Measurements from ENCODE around the gene CRHR1.

DNA sequence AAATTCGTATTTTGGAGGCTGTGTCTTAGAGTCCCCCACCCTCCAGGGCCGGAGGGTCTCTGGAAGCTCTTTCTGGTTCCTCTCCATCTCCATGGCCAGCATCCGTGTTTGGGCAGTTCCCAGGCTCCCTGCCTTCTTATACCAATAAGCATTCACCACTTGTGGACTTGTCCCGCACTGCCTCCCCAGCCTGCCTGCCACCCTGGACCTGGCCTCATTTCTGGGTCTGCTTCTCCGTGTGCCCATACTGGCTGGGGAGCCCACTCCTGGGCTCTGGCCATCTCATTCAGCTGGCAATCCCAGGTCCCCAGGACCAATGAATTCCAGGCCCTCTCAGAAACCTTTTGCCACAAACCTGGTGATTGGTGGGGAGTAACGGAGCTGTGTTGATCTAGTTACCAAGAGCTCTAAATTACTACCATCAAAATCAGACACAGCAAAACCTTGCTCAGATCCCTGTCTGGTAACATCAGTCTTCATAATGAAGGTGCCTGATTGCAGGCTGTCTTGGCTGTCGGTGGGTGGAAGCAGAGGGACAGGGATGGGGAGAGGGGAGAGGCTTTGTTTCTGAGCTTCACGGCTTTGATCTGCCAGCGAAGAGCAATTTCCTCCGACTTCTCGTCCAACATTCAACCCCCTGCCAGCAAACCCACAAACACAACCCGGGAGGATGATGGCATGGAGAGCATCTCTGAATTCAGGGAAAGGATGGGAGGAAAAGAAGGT, 27.7 kb upstream of the CRHR1 start:
- TF ChIP-seq POLR2A (IDR thresholded peaks at IDR 0.05): no peak
- TF ChIP-seq, protein P1, sequence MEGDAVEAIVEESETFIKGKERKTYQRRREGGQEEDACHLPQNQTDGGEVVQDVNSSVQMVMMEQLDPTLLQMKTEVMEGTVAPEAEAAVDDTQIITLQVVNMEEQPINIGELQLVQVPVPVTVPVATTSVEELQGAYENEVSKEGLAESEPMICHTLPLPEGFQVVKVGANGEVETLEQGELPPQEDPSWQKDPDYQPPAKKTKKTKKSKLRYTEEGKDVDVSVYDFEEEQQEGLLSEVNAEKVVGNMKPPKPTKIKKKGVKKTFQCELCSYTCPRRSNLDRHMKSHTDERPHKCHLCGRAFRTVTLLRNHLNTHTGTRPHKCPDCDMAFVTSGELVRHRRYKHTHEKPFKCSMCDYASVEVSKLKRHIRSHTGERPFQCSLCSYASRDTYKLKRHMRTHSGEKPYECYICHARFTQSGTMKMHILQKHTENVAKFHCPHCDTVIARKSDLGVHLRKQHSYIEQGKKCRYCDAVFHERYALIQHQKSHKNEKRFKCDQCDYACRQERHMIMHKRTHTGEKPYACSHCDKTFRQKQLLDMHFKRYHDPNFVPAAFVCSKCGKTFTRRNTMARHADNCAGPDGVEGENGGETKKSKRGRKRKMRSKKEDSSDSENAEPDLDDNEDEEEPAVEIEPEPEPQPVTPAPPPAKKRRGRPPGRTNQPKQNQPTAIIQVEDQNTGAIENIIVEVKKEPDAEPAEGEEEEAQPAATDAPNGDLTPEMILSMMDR (IDR thresholded peaks at IDR 0.05): no peak

Data from thyroid gland (tissue), 4 donors.